ENCODE results near the gene DPP10.

Gene DPP10

GRCh38 chr2:114933671-114934241 is 491.3 kb downstream of the DPP10 start:
- no peaks in the 10 kb centered on the region for H3K4me1 ChIP-seq (ENCODE audit: insufficient read depth, low read length)
- no peak overlapping the region for H2AFZ ChIP-seq (ENCODE audit: low read depth, low read length)
- no peak overlapping the region for H3K27ac ChIP-seq (ENCODE audit: low read length)
- ATAC-seq (ENCODE audit: insufficient read depth, low read depth): no peak
- DNase-seq: no peak
- no peaks in the 10 kb centered on the region for H4K20me1 ChIP-seq (ENCODE audit: insufficient read depth, low read length)
- no peaks in the 10 kb centered on the region for H3K9me3 ChIP-seq (ENCODE audit: insufficient read depth, low read length, severe bottlenecking)
- no peaks in the 10 kb centered on the region for H3K79me2 ChIP-seq (ENCODE audit: insufficient read depth, low read length)
- no peak overlapping the region for H3K4me3 ChIP-seq (ENCODE audit: low read depth in 1 of 2, low read length in 2 of 2)
- TF ChIP-seq, protein P1, sequence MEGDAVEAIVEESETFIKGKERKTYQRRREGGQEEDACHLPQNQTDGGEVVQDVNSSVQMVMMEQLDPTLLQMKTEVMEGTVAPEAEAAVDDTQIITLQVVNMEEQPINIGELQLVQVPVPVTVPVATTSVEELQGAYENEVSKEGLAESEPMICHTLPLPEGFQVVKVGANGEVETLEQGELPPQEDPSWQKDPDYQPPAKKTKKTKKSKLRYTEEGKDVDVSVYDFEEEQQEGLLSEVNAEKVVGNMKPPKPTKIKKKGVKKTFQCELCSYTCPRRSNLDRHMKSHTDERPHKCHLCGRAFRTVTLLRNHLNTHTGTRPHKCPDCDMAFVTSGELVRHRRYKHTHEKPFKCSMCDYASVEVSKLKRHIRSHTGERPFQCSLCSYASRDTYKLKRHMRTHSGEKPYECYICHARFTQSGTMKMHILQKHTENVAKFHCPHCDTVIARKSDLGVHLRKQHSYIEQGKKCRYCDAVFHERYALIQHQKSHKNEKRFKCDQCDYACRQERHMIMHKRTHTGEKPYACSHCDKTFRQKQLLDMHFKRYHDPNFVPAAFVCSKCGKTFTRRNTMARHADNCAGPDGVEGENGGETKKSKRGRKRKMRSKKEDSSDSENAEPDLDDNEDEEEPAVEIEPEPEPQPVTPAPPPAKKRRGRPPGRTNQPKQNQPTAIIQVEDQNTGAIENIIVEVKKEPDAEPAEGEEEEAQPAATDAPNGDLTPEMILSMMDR (IDR thresholded peaks at IDR 0.05; ENCODE audit: borderline replicate concordance, extremely low read depth, low read length, poor library complexity, severe bottlenecking): no peak
- TF ChIP-seq EZH2 (IDR thresholded peaks at IDR 0.05; ENCODE audit: borderline replicate concordance, low read depth, low read length, severe bottlenecking): no peak
- no peaks in the 10 kb centered on the region for H3K27me3 ChIP-seq (ENCODE audit: insufficient read depth, low read length, poor library complexity)
- no peaks in the 10 kb centered on the region for H3K36me3 ChIP-seq (ENCODE audit: insufficient read depth, low read length)
- no peak overlapping the region for H3K4me2 ChIP-seq (ENCODE audit: insufficient read depth, low read length)
- no peak overlapping the region for H3K9ac ChIP-seq (ENCODE audit: low read depth, low read length)

- H3K79me2 ChIP-seq (ENCODE audit: insufficient read depth, low read length): no peaks in the 10 kb centered on the region
- H3K36me3 ChIP-seq (ENCODE audit: insufficient read depth, low read length): no peaks in the 10 kb centered on the region
- no peaks in the 10 kb centered on the region for H3K4me1 ChIP-seq (ENCODE audit: insufficient read depth, low read length)
- no peak overlapping the region for H2AFZ ChIP-seq (ENCODE audit: low read depth, low read length)
- no peak overlapping the region for H3K4me3 ChIP-seq (ENCODE audit: low read depth in 1 of 2, low read length in 2 of 2)
- TF ChIP-seq, protein P1 (IDR thresholded peaks at IDR 0.05; ENCODE audit: borderline replicate concordance, extremely low read depth, low read length, poor library complexity, severe bottlenecking): no peak
- no peak for TF ChIP-seq EZH2 (IDR thresholded peaks at IDR 0.05; ENCODE audit: borderline replicate concordance, low read depth, low read length, severe bottlenecking)
- no peaks in the 10 kb centered on the region for H3K9me3 ChIP-seq (ENCODE audit: insufficient read depth, low read length, severe bottlenecking)
- H4K20me1 ChIP-seq (ENCODE audit: insufficient read depth, low read length): no peaks in the 10 kb centered on the region
- no peak overlapping the region for H3K9ac ChIP-seq (ENCODE audit: low read depth, low read length)
- no peak overlapping the region for H3K4me2 ChIP-seq (ENCODE audit: insufficient read depth, low read length)
- no peaks in the 10 kb centered on the region for H3K27me3 ChIP-seq (ENCODE audit: insufficient read depth, low read length, poor library complexity)
- no peak overlapping the region for H3K27ac ChIP-seq (ENCODE audit: low read length)
- DNase-seq (no peak), ATAC-seq (ENCODE audit: insufficient read depth, low read depth) (no peak)
Observed at GRCh38 chr2:114935031-114935430, 492.6 kb downstream of the DPP10 start.

- TF ChIP-seq EZH2 (IDR thresholded peaks at IDR 0.05; ENCODE audit: borderline replicate concordance, low read depth, low read length, severe bottlenecking): no peak
- TF ChIP-seq, protein P1 (IDR thresholded peaks at IDR 0.05; ENCODE audit: borderline replicate concordance, extremely low read depth, low read length, poor library complexity, severe bottlenecking): no peak
- H3K4me3 ChIP-seq (ENCODE audit: low read depth in 1 of 2, low read length in 2 of 2): no peak overlapping the region
- H3K79me2 ChIP-seq (ENCODE audit: insufficient read depth, low read length): no peaks in the 10 kb centered on the region
- H2AFZ ChIP-seq (ENCODE audit: low read depth, low read length): no peak overlapping the region
- H3K9ac ChIP-seq (ENCODE audit: low read depth, low read length): no peak overlapping the region
- no peaks in the 10 kb centered on the region for H4K20me1 ChIP-seq (ENCODE audit: insufficient read depth, low read length)
- H3K9me3 ChIP-seq (ENCODE audit: insufficient read depth, low read length, severe bottlenecking): no peaks in the 10 kb centered on the region
- DNase-seq (no peak), ATAC-seq (ENCODE audit: insufficient read depth, low read depth) (no peak)
- no peaks in the 10 kb centered on the region for H3K4me1 ChIP-seq (ENCODE audit: insufficient read depth, low read length)
- no peak overlapping the region for H3K4me2 ChIP-seq (ENCODE audit: insufficient read depth, low read length)
- H3K36me3 ChIP-seq (ENCODE audit: insufficient read depth, low read length): no peaks in the 10 kb centered on the region
- H3K27me3 ChIP-seq (ENCODE audit: insufficient read depth, low read length, poor library complexity): no peaks in the 10 kb centered on the region
- H3K27ac ChIP-seq (ENCODE audit: low read length): no peak overlapping the region
Observed at GRCh38 chr2:114937366-114937930, 495.0 kb downstream of the DPP10 start.

Data from DND-41 (cell line).